ENCODE measurements around the gene IQSEC1. TPM values are rescaled to one million over a fixed set of nuclear protein-coding genes. Genes with fewer than 3 reads are reported as not detected.

IQSEC1 gene
- total and polyA plus RNA-seq, 2 donors (not counting 1 experiment from before 2014, with no cell fraction given): 4.3 to 18.2 TPM

DNA sequence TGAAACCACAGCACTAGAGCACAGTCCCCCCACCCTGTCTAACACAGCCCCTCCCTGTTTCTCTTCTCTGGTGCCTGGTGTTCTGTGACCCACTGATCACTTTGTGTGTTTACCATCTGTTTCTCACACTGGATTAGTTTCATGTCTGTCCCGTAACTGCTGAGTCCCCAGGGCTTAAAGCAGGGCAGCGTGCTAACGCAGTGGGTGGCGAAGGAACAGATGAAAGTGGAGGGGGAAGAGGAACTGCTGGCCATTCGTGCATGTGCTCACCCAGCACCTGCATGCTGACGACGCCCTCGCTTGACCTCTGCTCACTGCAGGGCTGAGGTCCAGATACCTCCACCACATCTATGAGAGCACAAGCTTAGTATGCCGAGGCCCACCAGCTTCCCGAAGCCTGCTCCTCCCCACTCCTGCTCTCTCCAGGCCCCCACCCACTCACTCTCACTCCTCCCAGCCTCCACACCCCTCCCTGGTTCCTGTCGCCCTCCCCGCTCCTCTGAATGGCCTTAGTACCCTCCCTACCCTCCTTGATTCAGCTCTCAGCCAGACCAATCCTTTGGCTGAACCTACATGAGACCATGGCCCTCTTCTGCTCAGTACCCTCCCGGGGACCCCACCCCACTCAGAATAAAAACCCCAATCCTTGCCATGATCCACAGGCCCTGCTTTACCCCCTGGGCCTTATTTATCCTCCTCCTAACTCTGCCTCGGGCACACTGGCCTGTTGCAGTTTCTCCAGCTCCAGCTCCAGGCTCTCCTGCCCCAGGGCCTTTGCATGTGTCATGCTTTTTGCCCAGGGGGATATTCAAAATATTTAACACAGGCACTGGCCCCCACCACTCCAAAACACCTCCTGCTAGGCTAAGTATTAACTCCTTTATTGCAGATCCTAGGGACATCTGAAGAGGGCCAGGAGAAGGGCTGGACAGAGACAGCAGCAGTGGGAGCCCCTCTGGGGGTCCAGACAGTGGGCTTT lies 15.1 kb upstream of the IQSEC1 start:
- Histone ChIP-seq H2AFZ (ENCODE audit: low read length) (no peak overlapping the region), H3K4me3 (replicated peaks in 1 of 4; ENCODE audit: control extremely low read depth in 1 of 4, insufficient read depth in 1 of 4, low read depth in 3 of 4, low read length in 4 of 4) (no peak overlapping the region), H3K9ac (ENCODE audit: insufficient read depth, low read length) (no peak overlapping the region), H3K27me3 (ENCODE audit: control insufficient read depth, insufficient read depth, low read length) (no peaks in the 10 kb centered on the region), H3K4me2 (ENCODE audit: extremely low read depth, insufficient read depth, low read length) (no peak overlapping the region), H3K4me1 (ENCODE audit: control insufficient read depth, extremely low read depth, insufficient read depth, low read length) (no peaks in the 10 kb centered on the region), H3K36me3 (ENCODE audit: control insufficient read depth, insufficient read depth, low read length) (no peaks in the 10 kb centered on the region), H4K20me1 (ENCODE audit: control insufficient read depth, extremely low read depth, insufficient read depth, low read length) (no peaks in the 10 kb centered on the region), H3K79me2 (ENCODE audit: control insufficient read depth, insufficient read depth, low read length) (no peaks in the 10 kb centered on the region), H3K27ac (ENCODE audit: insufficient read depth, low read length) (no peak overlapping the region), H3K9me3 (ENCODE audit: control insufficient read depth, insufficient read depth, low read depth, low read length) (no peaks in the 10 kb centered on the region)
- TF ChIP-seq, protein P1, sequence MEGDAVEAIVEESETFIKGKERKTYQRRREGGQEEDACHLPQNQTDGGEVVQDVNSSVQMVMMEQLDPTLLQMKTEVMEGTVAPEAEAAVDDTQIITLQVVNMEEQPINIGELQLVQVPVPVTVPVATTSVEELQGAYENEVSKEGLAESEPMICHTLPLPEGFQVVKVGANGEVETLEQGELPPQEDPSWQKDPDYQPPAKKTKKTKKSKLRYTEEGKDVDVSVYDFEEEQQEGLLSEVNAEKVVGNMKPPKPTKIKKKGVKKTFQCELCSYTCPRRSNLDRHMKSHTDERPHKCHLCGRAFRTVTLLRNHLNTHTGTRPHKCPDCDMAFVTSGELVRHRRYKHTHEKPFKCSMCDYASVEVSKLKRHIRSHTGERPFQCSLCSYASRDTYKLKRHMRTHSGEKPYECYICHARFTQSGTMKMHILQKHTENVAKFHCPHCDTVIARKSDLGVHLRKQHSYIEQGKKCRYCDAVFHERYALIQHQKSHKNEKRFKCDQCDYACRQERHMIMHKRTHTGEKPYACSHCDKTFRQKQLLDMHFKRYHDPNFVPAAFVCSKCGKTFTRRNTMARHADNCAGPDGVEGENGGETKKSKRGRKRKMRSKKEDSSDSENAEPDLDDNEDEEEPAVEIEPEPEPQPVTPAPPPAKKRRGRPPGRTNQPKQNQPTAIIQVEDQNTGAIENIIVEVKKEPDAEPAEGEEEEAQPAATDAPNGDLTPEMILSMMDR (conservative IDR thresholded peaks at IDR 0.05 in 1 of 2, IDR thresholded peaks at IDR 0.05 in 1 of 2; ENCODE audit: low read depth in 1 of 2, low read length in 2 of 2): no peak
- no peak for TF ChIP-seq EZH2 (IDR thresholded peaks at IDR 0.05; ENCODE audit: low read length, missing control alignments)
- DNase-seq (ENCODE audit: low read depth in 2 of 2): no peak

DNA sequence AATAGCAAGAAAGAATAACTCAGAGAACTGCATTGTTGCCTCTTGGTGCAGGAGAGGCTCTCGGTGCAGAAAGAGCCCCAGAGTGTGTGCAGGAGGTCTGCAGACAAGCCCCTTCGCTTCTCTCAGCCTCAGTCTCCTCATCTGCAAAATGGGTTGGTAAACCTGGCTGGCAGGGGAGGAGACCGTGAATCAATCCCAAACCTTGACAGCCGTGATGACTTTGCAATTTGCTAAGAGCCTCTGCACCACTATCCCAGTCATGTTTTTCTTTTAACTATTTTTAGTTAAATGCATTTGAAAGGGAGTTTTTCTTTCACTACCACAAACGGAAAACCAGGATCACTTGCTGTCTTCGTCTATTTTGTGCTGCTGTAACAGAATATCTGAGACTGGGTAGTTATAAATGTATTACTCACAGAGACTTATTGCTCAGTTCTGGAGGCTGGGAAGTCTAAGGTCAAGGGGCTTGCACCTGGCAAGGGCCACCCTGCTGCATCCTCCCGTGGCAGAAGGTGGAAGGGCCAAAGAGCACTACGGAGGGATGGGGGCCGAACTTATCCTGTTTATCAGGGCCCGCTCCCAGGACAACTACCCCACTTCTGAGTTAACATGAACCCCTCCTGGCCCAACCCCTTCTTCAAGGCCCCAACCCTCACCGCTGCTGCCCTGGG lies 14.2 kb upstream of the IQSEC1 start:
- H3K4me3 ChIP-seq (replicated peaks in 1 of 4; ENCODE audit: control extremely low read depth in 1 of 4, insufficient read depth in 1 of 4, low read depth in 3 of 4, low read length in 4 of 4): no peak overlapping the region
- H3K27ac ChIP-seq (ENCODE audit: insufficient read depth, low read length): no peak overlapping the region
- no peaks in the 10 kb centered on the region for H3K9me3 ChIP-seq (ENCODE audit: control insufficient read depth, insufficient read depth, low read depth, low read length)
- no peaks in the 10 kb centered on the region for H3K79me2 ChIP-seq (ENCODE audit: control insufficient read depth, insufficient read depth, low read length)
- H4K20me1 ChIP-seq (ENCODE audit: control insufficient read depth, extremely low read depth, insufficient read depth, low read length): no peaks in the 10 kb centered on the region
- no peak overlapping the region for H3K9ac ChIP-seq (ENCODE audit: insufficient read depth, low read length)
- H2AFZ ChIP-seq (ENCODE audit: low read length): no peak overlapping the region
- H3K36me3 ChIP-seq (ENCODE audit: control insufficient read depth, insufficient read depth, low read length): no peaks in the 10 kb centered on the region
- H3K4me1 ChIP-seq (ENCODE audit: control insufficient read depth, extremely low read depth, insufficient read depth, low read length): no peaks in the 10 kb centered on the region
- no peak for TF ChIP-seq EZH2 (IDR thresholded peaks at IDR 0.05; ENCODE audit: low read length, missing control alignments)
- DNase-seq (ENCODE audit: low read depth in 2 of 2): no peak
- no peaks in the 10 kb centered on the region for H3K27me3 ChIP-seq (ENCODE audit: control insufficient read depth, insufficient read depth, low read length)
- no peak overlapping the region for H3K4me2 ChIP-seq (ENCODE audit: extremely low read depth, insufficient read depth, low read length)

DNA sequence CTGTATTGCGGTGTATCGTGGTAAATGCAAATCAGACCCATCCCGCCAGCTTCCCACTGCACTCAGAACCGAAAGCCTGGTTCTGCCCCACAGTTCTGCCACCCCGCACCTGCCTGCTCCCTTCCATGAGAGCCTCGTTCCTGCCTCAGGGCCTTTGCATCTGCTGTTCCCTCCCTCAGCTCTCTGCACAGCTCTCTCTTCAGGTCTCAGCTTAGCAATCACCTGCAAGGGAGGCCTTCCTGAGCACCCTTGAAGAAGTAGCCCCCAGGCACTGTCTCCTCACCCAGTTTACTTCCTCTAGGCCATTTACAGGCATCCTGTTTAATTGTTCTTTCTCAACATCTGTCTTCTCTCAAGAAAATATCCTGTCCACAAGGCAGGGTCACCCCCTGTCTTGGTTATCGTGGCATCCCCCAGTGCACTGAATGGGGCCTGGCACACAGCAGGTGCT lies 13.3 kb upstream of the IQSEC1 start:
- no peak overlapping the region for H3K9ac ChIP-seq (ENCODE audit: insufficient read depth, low read length)
- no peaks in the 10 kb centered on the region for H3K79me2 ChIP-seq (ENCODE audit: control insufficient read depth, insufficient read depth, low read length)
- H4K20me1 ChIP-seq (ENCODE audit: control insufficient read depth, extremely low read depth, insufficient read depth, low read length): no peaks in the 10 kb centered on the region
- no peak overlapping the region for H3K4me3 ChIP-seq (replicated peaks in 1 of 4; ENCODE audit: control extremely low read depth in 1 of 4, insufficient read depth in 1 of 4, low read depth in 3 of 4, low read length in 4 of 4)
- no peaks in the 10 kb centered on the region for H3K9me3 ChIP-seq (ENCODE audit: control insufficient read depth, insufficient read depth, low read depth, low read length)
- no peaks in the 10 kb centered on the region for H3K4me1 ChIP-seq (ENCODE audit: control insufficient read depth, extremely low read depth, insufficient read depth, low read length)
- no peak overlapping the region for H2AFZ ChIP-seq (ENCODE audit: low read length)
- H3K36me3 ChIP-seq (ENCODE audit: control insufficient read depth, insufficient read depth, low read length): no peaks in the 10 kb centered on the region
- TF ChIP-seq EZH2 (IDR thresholded peaks at IDR 0.05; ENCODE audit: low read length, missing control alignments): no peak
- TF ChIP-seq, protein P1 (conservative IDR thresholded peaks at IDR 0.05 in 1 of 2, IDR thresholded peaks at IDR 0.05 in 1 of 2; ENCODE audit: low read depth in 1 of 2, low read length in 2 of 2): no peak
- no peak overlapping the region for H3K27ac ChIP-seq (ENCODE audit: insufficient read depth, low read length)
- no peak for DNase-seq (ENCODE audit: low read depth in 2 of 2)
- H3K4me2 ChIP-seq (ENCODE audit: extremely low read depth, insufficient read depth, low read length): no peak overlapping the region
- H3K27me3 ChIP-seq (ENCODE audit: control insufficient read depth, insufficient read depth, low read length): no peaks in the 10 kb centered on the region
